Uterus (tissue), 4 donors: ENCODE results near the gene SGSM2. TPM values are rescaled to one million over a fixed set of nuclear protein-coding genes. Genes with fewer than 3 reads are reported as not detected.
"Not testable (repeated sequence)": the region's sequence is repeated elsewhere in the genome, so short reads cannot be mapped to it uniquely, and the experiment has no call there.

Experiments
- DNase-seq, 2 donors: peaks; one replicate each; pipeline ENCODE4 v3.0.0-alpha.2; 2019 to 2020
- H3K27ac ChIP-seq, 2 donors: fragments of 200-600 bp; sonication (generic); 1 replicate in 1 of 2; 2 replicates in 1 of 2; pipeline ENCODE4 v1.5.1; 2016 to 2018
- H3K27me3 ChIP-seq, 2 donors: fragments of 200-600 bp; sonication (generic); one replicate each; pipeline ENCODE4 v1.5.1; 2018 to 2019; ENCODE audit warnings: control low read depth in 1 of 2
- H3K36me3 ChIP-seq, 2 donors: fragments of 200-600 bp; sonication (generic); one replicate each; pipeline ENCODE4 v1.5.1; 2019; ENCODE audit warnings: control low read depth in 1 of 2
- H3K4me1 ChIP-seq, 2 donors: fragments of 200-600 bp; sonication (generic); one replicate each; pipeline ENCODE4 v1.5.1; 2018 to 2019; ENCODE audit warnings: control low read depth in 1 of 2
- H3K4me3 ChIP-seq, 2 donors: fragments of 200-600 bp; sonication (generic); 1 replicate in 1 of 2; 2 replicates in 1 of 2; pipeline ENCODE4 v1.5.1; 2018 to 2019; ENCODE audit warnings: mild to moderate bottlenecking in 1 of 2
- H3K9me3 ChIP-seq, 2 donors: fragments of 200-600 bp; sonication (generic); one replicate each; pipeline ENCODE4 v1.5.1; 2019; ENCODE audit warnings: control low read depth in 1 of 2
- POLR2A ChIP-seq, 2 donors: fragments of 450-650 bp; IDR thresholded peaks; one replicate each; pipeline ENCODE4 v1.6.1; 2016; ENCODE audit warnings: antibody characterized with exemption in 2 of 2, mild to moderate bottlenecking in 1 of 2, moderate library complexity in 1 of 2
- intact Hi-C: fragments of 100-400 bp; cut with DNase I; formaldehyde crosslinking; loops from one replicate; pipeline ENCODE4 v1.15.1; 2023; ENCODE audit warnings: low total_unique reads
- total RNA-seq, 4 donors: library from RNA; depleted of rRNA in 3 of 4; stranded (reverse); fragments of >200 nt in 3 of 4; gene quantifications; one replicate each; pipeline versions ENCODE4 v1.1.0 to v1.2.4, GENCODE V29; 2014 to 2023
- TF ChIP-seq, protein P1 (sequence below), 4 experiments: fragments of 200-600 bp in 2 of 4; fragments of 450-650 bp in 2 of 4; sonication (generic) in 2 of 4; IDR thresholded peaks; one replicate each; pipeline ENCODE4 v1.5.1; 2016 to 2019; ENCODE audit warnings: antibody characterized with exemption in 4 of 4, mild to moderate bottlenecking in 2 of 4, moderate library complexity in 1 of 4
- donor health status: DM: yes; HTN: yes; CAD: no.

SGSM2 gene
- total RNA-seq, 4 donors from 2014 or later = 13.2 to 77.5 (median 51.2) TPM

DNA sequence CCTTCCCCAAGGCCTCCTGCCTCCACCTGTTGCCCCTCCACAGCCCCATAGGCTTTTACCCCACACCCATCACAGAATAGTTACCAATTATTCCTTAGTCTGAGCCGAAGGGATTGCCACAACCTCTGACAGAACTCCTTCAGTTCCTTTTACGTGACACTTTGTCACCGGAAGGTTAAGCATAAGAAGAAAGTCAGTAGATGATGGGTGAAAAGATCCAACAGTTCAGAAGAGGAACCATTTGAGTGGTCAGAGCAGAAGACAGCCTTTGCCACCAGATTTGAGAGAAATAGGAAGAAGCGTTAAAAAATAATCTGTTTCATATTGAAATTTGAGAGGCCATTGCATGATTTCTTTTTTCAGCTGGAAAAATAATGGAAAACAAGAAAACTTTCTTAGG is 32.4 kb upstream of the SGSM2 start:
- H3K27me3 ChIP-seq = no peaks in the 10 kb centered on the region
- peaks cover 0 to 10% of the 10 kb centered on the region in 2 donors for H3K4me1 ChIP-seq
- H3K9me3 ChIP-seq = no peaks in the 10 kb centered on the region
- H3K36me3 ChIP-seq = no peaks in the 10 kb centered on the region
- H3K4me3 ChIP-seq = no peak overlapping the region
- DNase-seq = no peak
- no peak overlapping the region for H3K27ac ChIP-seq
- intact Hi-C loops = no loop called here
- TF ChIP-seq POLR2A (IDR thresholded peaks at IDR 0.05) = no peak
- TF ChIP-seq, protein P1, sequence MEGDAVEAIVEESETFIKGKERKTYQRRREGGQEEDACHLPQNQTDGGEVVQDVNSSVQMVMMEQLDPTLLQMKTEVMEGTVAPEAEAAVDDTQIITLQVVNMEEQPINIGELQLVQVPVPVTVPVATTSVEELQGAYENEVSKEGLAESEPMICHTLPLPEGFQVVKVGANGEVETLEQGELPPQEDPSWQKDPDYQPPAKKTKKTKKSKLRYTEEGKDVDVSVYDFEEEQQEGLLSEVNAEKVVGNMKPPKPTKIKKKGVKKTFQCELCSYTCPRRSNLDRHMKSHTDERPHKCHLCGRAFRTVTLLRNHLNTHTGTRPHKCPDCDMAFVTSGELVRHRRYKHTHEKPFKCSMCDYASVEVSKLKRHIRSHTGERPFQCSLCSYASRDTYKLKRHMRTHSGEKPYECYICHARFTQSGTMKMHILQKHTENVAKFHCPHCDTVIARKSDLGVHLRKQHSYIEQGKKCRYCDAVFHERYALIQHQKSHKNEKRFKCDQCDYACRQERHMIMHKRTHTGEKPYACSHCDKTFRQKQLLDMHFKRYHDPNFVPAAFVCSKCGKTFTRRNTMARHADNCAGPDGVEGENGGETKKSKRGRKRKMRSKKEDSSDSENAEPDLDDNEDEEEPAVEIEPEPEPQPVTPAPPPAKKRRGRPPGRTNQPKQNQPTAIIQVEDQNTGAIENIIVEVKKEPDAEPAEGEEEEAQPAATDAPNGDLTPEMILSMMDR (IDR thresholded peaks at IDR 0.05) = no peak

GRCh38 chr17:2309338-2310154 is 27.8 kb upstream of the SGSM2 start:
- Histone ChIP-seq H3K27ac (no peak overlapping the region), H3K9me3 (no peaks in the 10 kb centered on the region), H3K4me1 (no peaks in the 10 kb centered on the region), H3K4me3 (no peak overlapping the region), H3K36me3 (no peaks in the 10 kb centered on the region), H3K27me3 (no peaks in the 10 kb centered on the region)
- intact Hi-C loops = no loop called here
- TF ChIP-seq, protein P1 (IDR thresholded peaks at IDR 0.05) = no peak
- TF ChIP-seq POLR2A (IDR thresholded peaks at IDR 0.05) = no peak
- no peak for DNase-seq

DNA sequence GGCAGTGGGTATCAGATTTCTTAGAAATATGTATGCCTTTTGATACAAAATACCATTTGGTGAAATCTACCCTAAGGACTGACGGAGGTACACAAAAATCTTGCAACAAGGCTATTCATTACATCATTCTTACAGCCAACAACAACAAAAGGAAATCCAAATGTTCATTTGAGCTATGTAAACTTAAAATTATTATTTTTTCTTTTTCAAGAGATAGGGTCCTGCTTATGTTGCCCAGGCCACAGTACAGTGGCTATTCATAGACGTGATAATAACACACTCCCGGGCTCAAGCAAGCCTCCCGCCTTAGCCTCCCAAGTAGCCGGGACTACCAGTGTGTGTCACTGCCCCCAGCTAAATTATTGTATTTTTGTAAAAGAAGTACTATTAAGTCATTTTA is 24.6 kb upstream of the SGSM2 start:
- no peak overlapping the region for H3K27ac ChIP-seq
- no peak for TF ChIP-seq POLR2A (IDR thresholded peaks at IDR 0.05)
- TF ChIP-seq, protein P1 (IDR thresholded peaks at IDR 0.05) = no peak
- intact Hi-C loops = no loop called here
- H3K9me3 ChIP-seq = no peaks in the 10 kb centered on the region
- no peaks in the 10 kb centered on the region for H3K27me3 ChIP-seq
- DNase-seq = no peak
- no peaks in the 10 kb centered on the region for H3K4me1 ChIP-seq
- H3K4me3 ChIP-seq = no peak overlapping the region
- no peaks in the 10 kb centered on the region for H3K36me3 ChIP-seq

- H3K27ac ChIP-seq, H3K36me3 ChIP-seq, H3K4me3 ChIP-seq, H3K9me3 ChIP-seq, H3K4me1 ChIP-seq, intact Hi-C loops, H3K27me3 ChIP-seq, DNase-seq: not testable (repeated sequence)
Measured at GRCh38 chr17:2316916-2317205, 20.4 kb upstream of the SGSM2 start.

DNA sequence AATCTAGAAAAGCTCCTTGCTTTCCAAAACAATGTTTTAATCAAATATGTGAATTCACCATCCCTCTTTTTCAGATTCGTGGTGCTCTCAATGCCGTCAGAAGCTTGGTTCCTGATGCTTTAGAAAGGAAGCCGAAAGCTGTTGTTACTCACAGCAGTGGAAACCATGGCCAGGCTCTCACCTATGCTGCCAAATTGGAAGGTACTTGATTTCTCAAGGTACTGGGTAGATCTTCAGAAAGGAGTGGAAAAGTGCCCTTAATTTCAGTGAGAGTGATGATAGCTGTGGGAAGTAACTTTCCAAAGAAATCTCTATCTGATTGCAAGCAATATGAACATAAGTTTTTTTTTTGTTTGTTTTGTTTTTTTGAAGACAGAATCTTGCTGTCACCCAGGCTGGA is 19.5 kb upstream of the SGSM2 start:
- Histone ChIP-seq H3K9me3 (no peaks in the 10 kb centered on the region), H3K4me3 (no peak overlapping the region), H3K27me3 (no peaks in the 10 kb centered on the region), H3K36me3 (no peaks in the 10 kb centered on the region), H3K27ac (no peak overlapping the region), H3K4me1 (no peaks in the 10 kb centered on the region)
- no peak for TF ChIP-seq POLR2A (IDR thresholded peaks at IDR 0.05)
- TF ChIP-seq, protein P1 (IDR thresholded peaks at IDR 0.05) = no peak
- intact Hi-C loops = no loop called here
- no peak for DNase-seq

DNA sequence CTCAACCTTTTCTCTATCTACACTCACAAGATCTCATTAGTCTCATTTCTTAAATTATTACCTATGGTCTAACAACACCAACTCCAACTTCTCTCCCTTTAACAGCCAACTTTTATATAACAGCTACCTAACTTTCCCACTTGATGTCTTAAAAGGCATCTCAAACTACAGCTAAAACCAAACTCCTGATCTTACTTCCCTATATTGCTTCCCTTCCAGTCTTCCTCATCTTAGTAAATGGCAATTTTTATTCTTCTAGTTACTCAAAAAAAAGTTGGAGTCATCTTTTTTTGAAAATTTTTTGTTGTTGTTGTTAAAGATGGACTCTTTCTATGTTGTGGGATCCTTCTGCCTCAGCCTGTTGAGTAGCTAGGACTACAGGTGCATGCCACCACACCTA is 18.2 kb upstream of the SGSM2 start:
- Histone ChIP-seq H3K4me1 (no peaks in the 10 kb centered on the region), H3K4me3 (no peak overlapping the region), H3K27ac (no peak overlapping the region), H3K27me3 (no peaks in the 10 kb centered on the region), H3K9me3 (no peaks in the 10 kb centered on the region), H3K36me3 (no peaks in the 10 kb centered on the region)
- DNase-seq = no peak
- no peak for TF ChIP-seq POLR2A (IDR thresholded peaks at IDR 0.05)
- TF ChIP-seq, protein P1 (IDR thresholded peaks at IDR 0.05) = no peak
- intact Hi-C loops = no loop called here
